Activated T-cell treated with anti-CD3 and anti-CD28 coated beads, Interleukin-2, amount 50 U/mL, for 48 hours (primary cell): ENCODE data around the gene BUD23.
"Not testable (repeated sequence)": the region's sequence is repeated elsewhere in the genome, so short reads cannot be mapped to it uniquely, and the experiment has no call there.

ENCODE experiments used
- DNase-seq, 2 experiments: peaks; one replicate each; pipeline ENCODE4 v3.0.0-alpha.2; 2020

The BUD23 gene

DNA sequence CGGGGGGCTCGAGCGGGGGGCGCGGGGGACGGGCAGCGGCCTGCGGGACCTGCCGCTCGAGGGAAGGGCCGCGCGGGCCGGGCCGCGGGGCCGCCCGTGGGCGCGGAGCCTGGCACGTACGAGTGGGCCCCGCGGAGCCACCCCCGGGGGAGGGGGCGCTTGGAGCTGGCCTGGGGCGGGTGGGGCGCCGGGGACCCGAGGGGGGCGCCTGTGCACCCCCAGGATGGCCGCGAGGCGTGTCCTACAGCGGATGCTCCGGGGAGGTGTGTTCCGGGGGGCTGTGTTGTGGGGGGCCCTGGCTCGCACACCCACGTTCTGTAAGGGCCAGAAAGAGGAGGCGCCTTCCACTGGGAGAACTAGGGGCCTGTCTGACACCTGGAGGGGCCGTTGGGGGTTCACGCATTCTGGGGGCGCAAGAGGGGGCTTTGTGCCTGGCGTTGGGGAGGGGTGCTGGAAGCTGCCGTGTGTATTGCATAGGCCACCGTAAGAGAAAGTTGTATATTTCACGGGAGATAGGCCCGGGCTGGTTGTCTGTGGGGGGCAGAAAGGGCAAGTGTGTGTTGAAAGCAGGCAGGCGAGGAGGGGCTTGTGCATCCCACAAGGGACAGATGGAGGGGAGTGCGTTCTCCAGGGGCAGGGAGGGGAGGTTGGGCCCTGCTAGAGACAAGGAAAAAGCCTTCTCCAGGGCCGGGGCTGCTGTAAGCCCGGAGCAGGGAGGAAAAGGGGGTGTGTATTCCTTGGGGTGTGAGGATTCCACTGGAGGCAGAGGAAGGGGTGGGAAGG is 15.1 kb upstream of the BUD23 start:
- no peak for DNase-seq

GRCh38 chr7:73668886-73669230 is 14.5 kb upstream of the BUD23 start:
- DNase-seq, result no peak

DNA sequence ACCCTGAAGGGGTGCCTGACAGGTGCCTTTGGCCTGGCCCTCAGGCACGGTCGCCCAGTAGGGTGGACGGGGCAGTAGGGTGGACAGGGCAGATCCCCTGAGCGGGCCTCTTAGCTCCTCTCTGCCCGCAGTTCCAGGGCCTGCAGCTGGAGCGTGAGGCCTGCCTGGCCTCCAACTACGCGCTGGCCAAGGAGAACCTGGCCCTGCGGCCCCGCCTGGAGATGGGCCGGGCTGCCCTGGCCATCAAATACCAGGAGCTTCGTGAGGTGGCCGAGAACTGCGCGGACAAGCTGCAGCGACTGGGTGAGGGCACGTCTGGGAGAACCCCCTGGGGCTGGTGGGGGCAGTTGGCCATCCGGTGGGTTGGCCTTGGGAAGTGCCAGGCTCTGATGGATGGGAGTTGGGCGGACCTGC is 14.1 kb upstream of the BUD23 start:
- no peak for DNase-seq

DNA sequence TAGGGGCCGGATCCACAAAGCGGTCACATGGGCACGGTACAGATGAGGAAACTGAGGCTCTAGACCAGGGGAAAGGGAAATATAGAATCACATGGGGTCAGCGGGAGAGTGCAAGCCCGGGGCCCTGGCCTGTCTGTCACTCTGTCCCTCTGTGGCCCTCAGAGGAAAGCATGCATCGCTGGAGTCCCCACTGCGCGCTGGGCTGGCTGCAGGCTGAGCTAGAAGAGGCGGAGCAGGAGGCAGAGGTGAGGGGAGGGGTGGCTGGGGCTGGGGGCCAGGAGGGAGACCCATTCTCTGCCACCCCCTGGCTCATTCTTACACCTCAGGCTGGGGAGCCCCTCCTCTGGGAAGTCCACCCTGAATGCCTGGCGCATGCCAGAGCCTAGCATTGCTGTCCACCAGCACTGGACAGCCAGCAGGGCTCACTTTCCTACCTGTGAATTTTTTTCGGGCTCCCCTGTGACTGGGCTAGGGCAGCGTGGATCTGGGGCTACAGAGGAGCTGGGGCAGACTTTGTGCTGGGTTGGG is 13.5 kb upstream of the BUD23 start:
- no peak for DNase-seq

DNA sequence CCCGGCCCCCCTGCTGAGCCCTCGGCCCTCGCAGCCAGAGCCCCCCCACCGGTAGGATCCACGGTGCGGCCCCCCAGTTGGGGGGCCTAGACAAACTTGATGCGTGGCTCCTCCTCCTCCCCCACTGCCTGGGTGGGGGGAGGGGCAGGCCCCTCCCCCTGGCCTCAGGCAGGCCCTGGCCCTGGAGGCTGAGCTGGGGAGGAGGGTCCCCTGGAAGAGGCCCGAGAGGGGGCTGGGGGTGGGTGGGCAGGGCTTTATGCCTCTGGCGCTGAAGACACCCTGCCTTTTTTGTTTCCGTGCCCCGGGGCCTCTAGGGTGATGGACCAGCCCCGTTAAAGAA is 12.1 kb upstream of the BUD23 start:
- DNase-seq, result no peak

DNA sequence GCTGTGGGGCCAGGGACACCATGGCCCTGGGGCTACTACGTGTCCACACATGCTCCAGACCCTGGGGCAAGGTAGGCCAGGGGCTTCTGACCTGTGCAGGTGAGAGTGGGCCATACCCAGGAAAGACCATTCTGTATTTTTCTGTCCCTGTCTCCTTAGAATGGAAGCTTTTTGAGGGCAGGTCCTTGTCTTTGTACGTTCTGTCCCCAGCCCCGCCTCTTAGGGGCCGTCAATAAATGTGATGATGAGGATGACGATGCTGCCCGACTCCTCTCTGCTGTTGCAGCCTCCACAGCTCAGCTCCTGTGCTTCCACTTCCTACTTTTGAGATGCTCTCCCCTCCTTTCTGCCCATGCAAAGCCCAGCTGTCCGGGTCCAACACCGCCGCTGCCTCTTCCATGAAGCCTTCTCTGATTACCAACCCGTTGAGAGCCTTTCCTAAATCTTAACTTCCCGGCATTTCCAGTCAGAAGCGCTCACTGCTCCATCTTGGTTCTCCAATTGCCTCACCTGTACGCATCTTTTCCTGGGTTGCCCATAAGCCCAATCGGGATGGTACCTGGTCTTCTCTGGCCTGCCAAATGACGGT is 11.4 kb upstream of the BUD23 start:
- no peak for DNase-seq

DNA sequence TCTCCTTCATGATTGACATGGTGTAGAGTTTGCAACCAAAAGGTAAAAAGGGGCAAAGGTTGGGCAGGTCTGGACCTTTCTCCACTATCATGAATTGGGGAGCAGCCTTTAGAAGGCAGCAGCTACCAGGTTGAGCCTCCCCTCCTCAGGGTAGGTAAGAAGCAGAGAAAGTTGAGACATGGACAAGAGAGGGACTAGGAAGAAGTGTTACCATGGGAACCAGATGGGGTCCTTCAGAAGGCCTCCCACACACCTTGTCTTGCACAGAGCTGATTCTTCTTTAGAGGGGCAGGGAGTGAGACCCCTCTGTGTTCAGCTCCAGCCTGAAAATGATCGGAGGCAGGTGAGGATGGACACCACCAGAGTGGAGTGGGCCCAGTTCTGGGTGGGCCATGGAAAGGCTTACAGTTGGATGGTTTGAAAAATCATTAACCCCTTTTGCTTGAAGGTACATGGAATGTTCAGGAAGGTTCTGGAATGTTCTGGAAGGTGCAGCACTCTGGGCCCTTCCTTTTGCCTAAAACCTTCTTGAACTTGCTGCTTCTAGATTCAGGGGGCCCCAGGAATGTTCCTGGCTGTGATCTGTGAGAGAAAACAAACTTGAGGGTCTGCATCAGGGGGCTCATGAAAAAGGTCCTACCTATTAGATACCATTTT is 8.8 kb upstream of the BUD23 start:
- DNase-seq, result no peak

GRCh38 chr7:73676062-73676461 is 7.3 kb upstream of the BUD23 start:
- not testable (repeated sequence) for DNase-seq

GRCh38 chr7:73678862-73679261 is 4.5 kb upstream of the BUD23 start:
- DNase-seq, result no peak

DNA sequence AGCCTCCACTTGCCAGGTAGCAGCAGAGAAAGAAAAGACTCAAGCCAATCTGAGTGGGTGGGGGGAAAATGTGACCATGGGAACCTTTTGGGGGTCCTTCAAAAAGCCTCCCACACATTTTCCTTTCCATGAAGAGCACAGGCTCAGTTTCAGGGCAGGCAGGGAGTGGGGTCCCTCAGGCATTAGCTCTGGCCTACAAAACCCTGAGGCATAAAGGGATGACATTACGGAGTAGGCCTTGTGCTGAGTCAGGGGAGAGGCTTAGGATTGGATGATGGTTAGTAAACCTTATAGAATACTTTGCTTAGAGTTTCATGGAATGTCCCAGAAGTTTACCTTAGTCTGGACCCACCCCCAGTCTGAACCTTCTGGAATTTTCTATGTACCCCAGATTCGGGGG is 3.7 kb upstream of the BUD23 start:
- no peak for DNase-seq

DNA sequence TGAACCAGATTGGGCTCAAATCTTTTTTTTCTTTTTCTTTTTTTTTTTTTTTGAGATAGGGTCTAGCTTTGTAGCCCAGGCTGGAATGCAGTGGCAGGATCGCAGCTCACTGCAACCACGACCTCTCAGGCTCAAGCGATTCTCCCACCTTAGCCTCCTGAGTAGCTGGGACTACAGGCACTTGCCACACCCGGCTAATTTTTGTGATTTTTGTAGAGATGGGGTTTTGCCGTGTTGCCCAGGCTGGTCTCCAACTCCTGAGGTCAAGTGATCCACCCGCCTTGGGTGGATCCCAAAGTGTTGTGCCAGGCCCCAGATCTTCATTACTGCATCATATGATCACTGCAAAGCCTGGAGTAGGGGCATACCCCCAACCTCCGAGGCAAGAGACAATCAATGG is 2.9 kb upstream of the BUD23 start:
- no peak for DNase-seq

DNA sequence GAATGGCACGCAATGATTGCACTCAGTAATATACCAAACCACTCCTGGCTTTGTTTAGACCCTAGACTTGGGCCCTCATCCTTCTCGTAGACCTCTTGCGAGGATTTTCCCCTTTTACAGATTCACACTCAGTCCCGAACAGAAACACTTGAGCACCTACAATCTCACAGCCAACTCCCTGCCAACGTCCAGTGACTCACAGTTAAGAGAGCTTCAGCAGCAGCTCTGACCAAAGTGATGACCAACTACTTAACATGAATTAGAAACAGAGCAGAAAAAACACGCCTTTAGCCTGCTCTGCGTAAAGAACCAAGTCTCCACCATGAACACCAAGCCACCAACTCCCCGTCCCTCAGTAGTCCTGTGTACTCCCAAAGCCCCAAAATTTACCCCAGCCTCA is 2.4 kb upstream of the BUD23 start:
- no peak for DNase-seq

DNA sequence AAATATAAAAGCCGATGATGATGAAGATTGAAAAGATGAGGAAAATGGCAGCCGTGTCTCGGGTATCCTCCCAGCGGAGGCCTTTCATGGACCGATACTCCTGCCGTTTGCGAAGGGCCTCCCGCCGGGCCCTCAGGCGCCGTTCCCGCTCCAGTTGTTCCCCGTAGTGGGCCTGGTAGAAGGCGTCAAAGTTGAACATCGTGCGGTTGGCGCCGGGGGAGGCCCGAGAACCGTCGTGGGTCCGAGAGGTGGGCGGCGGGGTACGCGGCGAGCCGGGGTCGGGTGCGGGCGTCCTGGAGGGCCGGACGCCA is 697 bp upstream of the BUD23 start:
- DNase-seq, result no peak

- no peak for DNase-seq
These were observed 644 bp downstream of the BUD23 start for GRCh38 chr7:73683788-73684693.

DNA sequence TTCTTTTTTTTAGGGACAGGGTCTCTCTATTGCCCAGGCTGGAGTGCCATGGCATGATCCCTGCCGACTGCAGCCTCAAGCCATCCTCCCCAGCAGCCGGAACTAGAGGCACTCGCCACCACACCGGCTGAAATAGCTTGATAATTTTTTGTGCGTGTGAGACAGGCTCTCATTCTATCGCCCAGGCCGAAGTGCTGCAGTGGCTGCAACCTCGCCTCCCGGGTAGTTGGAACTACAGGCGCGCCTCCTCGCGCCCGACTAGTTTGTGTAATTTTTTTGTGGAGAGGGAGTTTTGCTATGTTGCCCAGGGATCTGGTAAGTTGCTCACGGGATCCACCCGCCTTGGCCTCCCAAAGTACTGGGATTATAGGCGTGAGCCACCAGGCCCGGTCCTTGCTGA is 1.9 kb downstream of the BUD23 start:
- no peak for DNase-seq

DNA sequence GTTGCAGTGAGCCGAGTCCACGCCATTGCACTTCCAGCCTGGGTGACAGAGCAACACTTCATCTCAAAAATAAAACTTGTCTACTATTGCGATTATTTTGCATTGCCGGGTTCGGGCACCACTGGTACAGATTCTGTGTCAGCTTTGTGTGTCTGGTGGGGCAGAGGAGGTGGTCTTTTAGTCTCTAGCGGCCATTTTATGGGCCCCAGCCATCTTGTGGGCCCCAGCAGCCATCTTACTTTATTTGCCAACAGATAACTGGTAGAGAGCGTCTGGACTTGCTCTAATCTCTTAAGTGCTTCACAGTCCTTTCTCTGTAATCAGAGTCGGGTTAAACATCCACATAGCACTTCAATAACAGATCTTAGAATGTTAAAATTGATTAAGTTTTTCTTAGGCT is 4.9 kb downstream of the BUD23 start:
- DNase-seq, result no peak

DNA sequence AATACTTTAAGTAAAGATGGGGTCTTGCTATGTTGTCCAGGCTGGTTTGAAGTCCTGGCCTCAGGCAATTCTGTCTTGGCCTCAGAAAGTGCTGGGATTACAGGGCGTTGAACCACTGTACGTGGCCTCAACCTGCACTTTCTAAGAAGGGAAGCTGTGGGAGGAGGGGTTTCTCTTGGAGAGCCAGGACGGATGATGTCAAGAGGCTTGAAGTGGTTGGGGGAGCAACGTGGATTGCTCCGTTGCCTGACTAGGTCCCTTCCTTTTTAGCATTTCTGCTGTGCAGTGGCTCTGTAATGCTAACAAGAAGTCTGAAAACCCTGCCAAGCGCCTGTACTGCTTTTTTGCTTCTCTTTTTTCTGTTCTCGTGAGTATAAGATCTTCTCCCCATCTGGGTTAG is 7.2 kb downstream of the BUD23 start:
- DNase-seq, result no peak

DNA sequence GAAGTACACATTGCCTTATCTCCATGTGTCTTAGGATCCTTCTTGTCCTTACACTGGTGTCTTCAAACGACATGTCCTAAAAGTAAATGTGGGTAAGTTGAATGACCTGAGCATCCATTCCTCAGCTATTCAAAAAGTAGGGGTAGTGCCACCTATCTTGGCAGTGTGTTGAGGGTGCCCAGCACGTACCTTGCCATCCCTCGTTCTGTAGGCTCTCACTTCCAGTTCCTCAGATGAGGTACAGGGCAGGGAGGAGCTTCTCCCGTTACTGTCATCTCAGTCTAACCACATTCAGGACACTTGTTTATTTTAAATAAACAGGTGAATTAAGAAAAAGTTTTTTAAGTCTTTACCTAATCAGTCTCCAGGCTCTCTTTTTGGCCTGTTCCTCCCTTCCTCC is 13.0 kb downstream of the BUD23 start:
- no peak for DNase-seq

GRCh38 chr7:73698410-73698809 is 15.0 kb downstream of the BUD23 start:
- no peak for DNase-seq

- DNase-seq, result no peak
These were observed 16.1 kb downstream of the BUD23 start for GRCh38 chr7:73699370-73700068.

DNA sequence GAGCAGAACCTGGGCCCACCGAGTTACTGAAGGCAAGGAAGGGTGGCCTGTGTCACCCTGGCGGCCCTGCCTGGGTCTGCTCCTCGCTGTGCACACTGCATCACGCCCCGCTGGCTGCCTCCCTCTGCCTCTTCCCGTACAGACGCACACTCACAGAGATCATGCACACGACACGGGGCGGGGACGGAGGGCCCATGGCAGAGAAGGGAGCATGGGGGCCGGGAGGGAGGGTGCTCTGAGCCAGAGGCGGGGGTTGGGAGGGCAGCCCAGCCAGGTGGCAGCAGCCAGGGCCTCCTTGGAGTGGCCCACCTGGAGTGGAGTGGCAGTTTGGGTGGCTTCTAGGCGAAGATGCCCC is 16.6 kb downstream of the BUD23 start:
- no peak for DNase-seq

DNA sequence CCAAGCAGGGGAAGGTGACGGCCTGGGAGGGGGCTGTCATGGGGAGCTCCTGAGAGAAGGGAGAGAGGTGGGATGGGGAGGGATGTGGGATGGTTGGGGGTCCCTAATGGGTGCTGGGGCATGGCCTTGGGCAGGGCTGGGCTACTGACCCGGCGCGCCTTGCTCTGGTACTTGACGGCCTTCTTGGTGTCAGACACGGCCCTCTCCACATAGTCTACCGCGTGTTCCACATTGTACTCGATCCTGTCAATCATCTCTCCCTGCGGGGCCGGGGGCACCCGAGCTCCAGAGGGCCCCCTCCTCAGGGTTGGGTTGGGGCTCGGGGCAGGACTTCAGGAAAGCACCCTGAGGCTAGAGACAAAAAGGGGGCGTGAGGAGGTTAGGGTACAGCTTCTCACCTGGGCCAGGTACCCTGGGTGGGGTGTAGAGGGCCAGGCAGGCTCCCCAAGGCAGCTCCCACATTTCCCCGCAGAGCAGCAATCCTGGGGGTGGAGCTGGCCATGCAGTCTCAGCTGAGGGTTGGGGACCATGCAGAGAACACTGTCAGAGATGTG is 17.3 kb downstream of the BUD23 start:
- no peak for DNase-seq
